ENCODE data around the gene USP17L28.
"Not testable (repeated sequence)": the region's sequence is repeated elsewhere in the genome, so short reads cannot be mapped to it uniquely, and the experiment has no call there.

USP17L28 gene

GRCh38 chr4:9348593-9348992 lies at the start of gene USP17L28:
Gene USP17L28, plus strand, starts transcription at chr4:9348893. Its CDS starts 0 bp downstream, at chr4:9348893.
- DNase-seq (ENCODE audit: low read depth, low spot score); H3K27ac ChIP-seq: not testable (repeated sequence)

GRCh38 chr4:9324191-9324590 lies 24.5 kb upstream of the USP17L28 start:
- not testable (repeated sequence) for DNase-seq (ENCODE audit: low read depth, low spot score); H3K27ac ChIP-seq

- not testable (repeated sequence) for H3K27ac ChIP-seq; DNase-seq (ENCODE audit: low read depth, low spot score)
Measured at GRCh38 chr4:9324865-9325264, 23.8 kb upstream of the USP17L28 start, which contains the start of gene USP17L24. Gene USP17L24, plus strand, starts transcription at chr4:9325165. Its CDS starts 0 bp downstream, at chr4:9325165.

- H3K27ac ChIP-seq; DNase-seq (ENCODE audit: low read depth, low spot score): not testable (repeated sequence)
Measured at GRCh38 chr4:9329611-9330010, 19.1 kb upstream of the USP17L28 start, which contains the start of gene USP17L25. Gene USP17L25, plus strand, starts transcription at chr4:9329911. Its CDS starts 0 bp downstream, at chr4:9329911.

GRCh38 chr4:9334358-9334757 lies 14.3 kb upstream of the USP17L28 start, which contains the start of gene USP17L26:
Gene USP17L26, plus strand, starts transcription at chr4:9334658. Its CDS starts 0 bp downstream, at chr4:9334658.
- not testable (repeated sequence) for H3K27ac ChIP-seq; DNase-seq (ENCODE audit: low read depth, low spot score)

- H3K27ac ChIP-seq; DNase-seq (ENCODE audit: low read depth, low spot score): not testable (repeated sequence)
Measured at GRCh38 chr4:9339103-9339502, 9.6 kb upstream of the USP17L28 start, which contains the start of gene USP17L5. Gene USP17L5, plus strand, starts transcription at chr4:9339403. Its CDS starts 0 bp downstream, at chr4:9339403.

GRCh38 chr4:9343848-9344247 lies 4.8 kb upstream of the USP17L28 start, which contains the start of gene USP17L27:
Gene USP17L27, plus strand, starts transcription at chr4:9344148. Its CDS starts 0 bp downstream, at chr4:9344148.
- not testable (repeated sequence) for DNase-seq (ENCODE audit: low read depth, low spot score); H3K27ac ChIP-seq

- H3K27ac ChIP-seq; DNase-seq (ENCODE audit: low read depth, low spot score): not testable (repeated sequence)
Measured at GRCh38 chr4:9350866-9351265, 2.2 kb downstream of the USP17L28 start.

- not testable (repeated sequence) for H3K27ac ChIP-seq; DNase-seq (ENCODE audit: low read depth, low spot score)
Measured at GRCh38 chr4:9353338-9353737, 4.6 kb downstream of the USP17L28 start, which contains the start of gene USP17L29. Gene USP17L29, plus strand, starts transcription at chr4:9353638. Its CDS starts 0 bp downstream, at chr4:9353638.

- H3K27ac ChIP-seq; DNase-seq (ENCODE audit: low read depth, low spot score): not testable (repeated sequence)
Measured at GRCh38 chr4:9362829-9363228, 14.1 kb downstream of the USP17L28 start, which contains the start of gene USP17L30. Gene USP17L30, plus strand, starts transcription at chr4:9363129. Its CDS starts 0 bp downstream, at chr4:9363129.

- not testable (repeated sequence) for H3K27ac ChIP-seq; DNase-seq (ENCODE audit: low read depth, low spot score)
Measured at GRCh38 chr4:9379881-9380280, 31.2 kb downstream of the USP17L28 start.

GRCh38 chr4:9381012-9381534 lies 32.4 kb downstream of the USP17L28 start:
- not testable (repeated sequence) for DNase-seq (ENCODE audit: low read depth, low spot score); H3K27ac ChIP-seq

- DNase-seq (ENCODE audit: low read depth, low spot score), result peak; percentile 3
- no peak overlapping the region for H3K27ac ChIP-seq
Measured at GRCh38 chr4:9384126-9384525, 35.4 kb downstream of the USP17L28 start.

GRCh38 chr4:9389001-9389400 lies 40.3 kb downstream of the USP17L28 start:
- not testable (repeated sequence) for DNase-seq (ENCODE audit: low read depth, low spot score); H3K27ac ChIP-seq
